ENCODE measurements around the gene SGK1. TPM values are rescaled to one million over a fixed set of nuclear protein-coding genes. Genes with fewer than 3 reads are reported as not detected.
"Not testable (repeated sequence)": the region's sequence is repeated elsewhere in the genome, so short reads cannot be mapped to it uniquely, and the experiment has no call there.

The SGK1 gene
- total RNA-seq, 6 experiments from 2014 or later: 75.4 to 117 (median 104) TPM

GRCh38 chr6:134205366-134205765 lies 112.5 kb downstream of the SGK1 start:
- H3K27me3 Mint-ChIP-seq (ENCODE audit: insufficient read depth): no peaks in the 10 kb centered on the region
- peaks cover 6% of the 10 kb centered on the region; the same call in 1 of the 2 replicates for H3K9me3 Mint-ChIP-seq
- TF ChIP-seq CTCF (IDR thresholded peaks at IDR 0.05): no peak
- H3K36me3 Mint-ChIP-seq (ENCODE audit: low read depth): no peaks in the 10 kb centered on the region
- no peak overlapping the region for H3K4me3 Mint-ChIP-seq
- no peak overlapping the region for H3K27ac Mint-ChIP-seq
- DNase-seq: no peak
- H3K4me1 Mint-ChIP-seq (ENCODE audit: low read depth): no peaks in the 10 kb centered on the region

GRCh38 chr6:134204759-134205158 lies 113.2 kb downstream of the SGK1 start:
- not testable (repeated sequence) for H3K27ac Mint-ChIP-seq; H3K4me1 Mint-ChIP-seq (ENCODE audit: low read depth); H3K9me3 Mint-ChIP-seq; DNase-seq; H3K36me3 Mint-ChIP-seq (ENCODE audit: low read depth); H3K27me3 Mint-ChIP-seq (ENCODE audit: insufficient read depth); H3K4me3 Mint-ChIP-seq

- Mint-ChIP-seq H3K27me3 (ENCODE audit: insufficient read depth) (no peaks in the 10 kb centered on the region), H3K4me3 (no peak overlapping the region), H3K27ac (no peak overlapping the region), H3K9me3 (peaks cover 6% of the 10 kb centered on the region; the same call in 1 of the 2 replicates), H3K4me1 (ENCODE audit: low read depth) (no peaks in the 10 kb centered on the region), H3K36me3 (ENCODE audit: low read depth) (no peaks in the 10 kb centered on the region)
- no peak for DNase-seq
- TF ChIP-seq CTCF (IDR thresholded peaks at IDR 0.05): no peak
Measured at GRCh38 chr6:134204031-134204430, 113.9 kb downstream of the SGK1 start.

- DNase-seq: no peak
- Mint-ChIP-seq H3K36me3 (ENCODE audit: low read depth) (no peaks in the 10 kb centered on the region), H3K4me1 (ENCODE audit: low read depth) (peaks cover 11% of the 10 kb centered on the region; the same call in 1 of the 2 replicates)
Measured at GRCh38 chr6:134201716-134202115, 116.2 kb downstream of the SGK1 start.

DNA sequence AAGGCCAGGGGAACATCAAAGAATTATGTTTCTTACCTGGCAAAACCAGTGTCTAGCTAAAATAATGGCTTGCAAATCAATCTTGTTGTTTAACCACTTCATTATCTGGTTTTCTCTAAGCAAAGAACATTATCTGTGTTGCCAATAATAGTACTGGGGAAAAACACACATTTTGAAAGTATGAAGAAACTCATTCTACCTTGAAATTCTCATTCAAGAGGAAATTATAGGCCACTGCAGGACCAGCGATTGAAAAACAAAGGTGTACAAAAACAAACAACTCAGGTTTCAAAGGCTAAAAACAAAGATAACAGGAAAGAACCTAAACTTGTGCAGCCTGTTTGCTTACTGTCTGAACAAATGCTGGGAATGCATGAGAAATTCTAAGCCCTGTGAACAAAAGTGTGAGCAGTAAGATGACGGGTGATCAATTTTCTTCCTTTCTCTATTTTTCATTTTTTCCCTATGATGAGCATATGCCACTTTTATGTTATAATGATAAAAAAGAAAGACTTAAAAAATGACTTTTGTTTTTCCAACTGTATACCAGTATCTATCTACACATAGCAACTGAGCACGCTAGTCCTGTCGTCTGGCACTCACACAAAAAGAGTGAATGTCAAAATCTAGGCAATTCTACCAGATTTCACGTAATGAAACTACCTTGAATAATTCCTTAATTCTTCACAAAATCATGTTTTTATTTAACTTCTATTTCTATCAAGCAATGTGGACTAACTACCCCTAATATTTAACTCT lies 117.9 kb downstream of the SGK1 start:
- Mint-ChIP-seq H3K4me1 (ENCODE audit: low read depth) (peaks cover 19% of the 10 kb centered on the region), H3K36me3 (ENCODE audit: low read depth) (no peaks in the 10 kb centered on the region), H3K27ac (no peak overlapping the region), H3K4me3 (no peak overlapping the region), H3K9me3 (peaks cover 6% of the 10 kb centered on the region; the same call in 1 of the 2 replicates), H3K27me3 (ENCODE audit: insufficient read depth) (no peaks in the 10 kb centered on the region)
- no peak for TF ChIP-seq CTCF (IDR thresholded peaks at IDR 0.05)
- DNase-seq: no peak

More at GRCh38 chr6:134201716-134202115, 116.2 kb downstream of the SGK1 start:
- Mint-ChIP-seq H3K27ac (no peak overlapping the region), H3K27me3 (ENCODE audit: insufficient read depth) (no peaks in the 10 kb centered on the region), H3K4me3 (no peak overlapping the region), H3K9me3 (peaks cover 6% of the 10 kb centered on the region; the same call in 1 of the 2 replicates)
- no peak for TF ChIP-seq CTCF (IDR thresholded peaks at IDR 0.05)

DNA sequence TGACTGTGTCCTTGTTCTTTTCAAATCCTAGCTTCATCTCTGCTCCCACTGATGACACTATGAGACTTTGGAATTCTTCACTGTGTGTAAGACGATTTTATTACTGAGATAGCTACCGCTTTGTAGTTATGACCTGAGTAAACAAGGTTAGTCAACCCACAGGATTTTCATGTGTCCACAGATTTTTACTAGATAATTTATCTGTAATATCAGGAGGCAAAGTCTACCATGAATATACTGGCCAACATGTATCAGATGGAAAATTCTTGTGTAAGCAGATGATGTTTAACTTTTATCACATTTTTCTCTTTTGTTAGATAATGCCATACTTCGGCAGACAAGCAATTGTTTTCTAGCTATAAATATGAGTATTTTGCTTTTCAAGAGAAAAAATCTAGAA lies 119.8 kb downstream of the SGK1 start:
- peak; percentile 60 for DNase-seq
- Mint-ChIP-seq H3K4me3 (no peak overlapping the region), H3K9me3 (no peaks in the 10 kb centered on the region), H3K27ac (no peak overlapping the region), H3K36me3 (ENCODE audit: low read depth) (no peaks in the 10 kb centered on the region), H3K27me3 (ENCODE audit: insufficient read depth) (no peaks in the 10 kb centered on the region), H3K4me1 (ENCODE audit: low read depth) (peaks cover 22% of the 10 kb centered on the region)
- no peak for TF ChIP-seq CTCF (IDR thresholded peaks at IDR 0.05)

DNA sequence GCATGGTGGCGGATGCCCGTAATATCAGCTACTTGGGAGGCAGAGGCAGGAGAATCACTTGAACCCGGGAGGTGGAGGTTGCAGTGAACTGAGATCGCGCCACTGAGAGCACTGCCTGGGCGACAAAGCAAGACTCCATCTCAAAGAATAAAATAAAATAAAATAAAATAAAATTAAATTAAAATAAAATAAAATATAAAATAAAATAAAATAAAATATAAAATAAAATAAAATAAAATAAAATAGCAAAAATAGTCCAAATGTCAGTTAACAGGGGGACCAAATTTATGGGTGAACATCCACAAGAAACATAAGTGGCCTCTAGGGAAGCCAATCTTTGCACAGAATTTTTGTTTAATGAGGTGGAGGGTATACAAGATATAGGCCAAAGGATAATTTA lies 120.2 kb downstream of the SGK1 start:
- DNase-seq; H3K27ac Mint-ChIP-seq; H3K27me3 Mint-ChIP-seq (ENCODE audit: insufficient read depth); H3K9me3 Mint-ChIP-seq; H3K4me3 Mint-ChIP-seq; H3K36me3 Mint-ChIP-seq (ENCODE audit: low read depth): not testable (repeated sequence)
- H3K4me1 Mint-ChIP-seq (ENCODE audit: low read depth): peaks cover 22% of the 10 kb centered on the region
